Prostate gland (tissue), 2 donors: Measurements from ENCODE around the gene MTA3.

Source experiments
- CTCF ChIP-seq, 4 experiments: fragments of 200-600 bp in 2 of 4; fragments of 450-650 bp in 2 of 4; sonication (generic) in 2 of 4; IDR thresholded peaks; 1 replicate in 3 of 4; 2 replicates in 1 of 4; pipeline ENCODE4 v1.5.1; 2016 to 2019; ENCODE audit warnings: antibody characterized with exemption in 4 of 4, mild to moderate bottlenecking in 2 of 4, moderate library complexity in 2 of 4
- POLR2A ChIP-seq: fragments of 450-650 bp; IDR thresholded peaks from one replicate; pipeline ENCODE4 v1.6.1; 2016; ENCODE audit warnings: antibody characterized with exemption, mild to moderate bottlenecking
- POLR2AphosphoS5 ChIP-seq: sonication (generic); formaldehyde crosslinking; IDR thresholded peaks from one replicate; pipeline ENCODE4 v1.6.1; 2017; ENCODE audit warnings: antibody characterized with exemption

GRCh38 chr2:42742740-42743658 is 174.6 kb downstream of the MTA3 start:
- TF ChIP-seq CTCF (IDR thresholded peaks at IDR 0.05): no peak
- TF ChIP-seq POLR2A: no peak
- no peak for TF ChIP-seq POLR2AphosphoS5
